ACC112 (cell line): ENCODE data around the gene ELAVL2.

ENCODE experiments used
- H2AFZ ChIP-seq: fragments of 200-600 bp; sonication (generic); one replicate; pipeline ENCODE4 v1.6.0; 2017; ENCODE audit warnings: antibody characterized with exemption, low read length; ENCODE audit not compliant: unreplicated experiment
- H3K27ac ChIP-seq: fragments of 200-600 bp; sonication (generic); 2 replicates; pipeline ENCODE4 v1.5.1; 2014; ENCODE audit warnings: low read depth, mild to moderate bottlenecking, antibody characterized with exemption, low read length, moderate library complexity
- H3K27me3 ChIP-seq: fragments of 200-600 bp; sonication (generic); 2 replicates; pipeline ENCODE4 v1.6.1; 2014; ENCODE audit warnings: mild to moderate bottlenecking, antibody characterized with exemption, low read length, moderate library complexity, mixed read lengths; ENCODE audit not compliant: insufficient read depth
- H3K36me3 ChIP-seq: fragments of 200-600 bp; sonication (generic); 2 replicates; pipeline ENCODE4 v1.6.1; 2016; ENCODE audit warnings: mild to moderate bottlenecking, antibody characterized with exemption, low read length, moderate library complexity, mixed read lengths; ENCODE audit not compliant: insufficient read depth
- H3K4me1 ChIP-seq: fragments of 200-600 bp; sonication (generic); one replicate; pipeline ENCODE4 v1.6.1; 2016; ENCODE audit warnings: low read length, mixed read lengths; ENCODE audit not compliant: insufficient read depth, unreplicated experiment, control insufficient read depth
- H3K4me3 ChIP-seq: fragments of 200-600 bp; sonication (generic); 2 replicates; pipeline ENCODE4 v1.5.1; 2014; ENCODE audit warnings: mild to moderate bottlenecking, low read depth, low read length
- H3K79me2 ChIP-seq: fragments of 200-600 bp; sonication (generic); one replicate; pipeline ENCODE4 v1.6.0; 2016; ENCODE audit warnings: low read length; ENCODE audit not compliant: control insufficient read depth, unreplicated experiment, insufficient read depth

ELAVL2 gene

GRCh38 chr9:23643656-23644258 lies 182.3 kb downstream of the ELAVL2 start:
- H2AFZ ChIP-seq = no peak overlapping the region
- no peak overlapping the region for H3K4me3 ChIP-seq
- no peaks in the 10 kb centered on the region for H3K79me2 ChIP-seq
- H3K4me1 ChIP-seq = no peaks in the 10 kb centered on the region
- no peaks in the 10 kb centered on the region for H3K27me3 ChIP-seq
- H3K36me3 ChIP-seq = no peaks in the 10 kb centered on the region
- no peak overlapping the region for H3K27ac ChIP-seq
